Liver (tissue), 9 donors: ENCODE results near the gene PARP12. TPM values are rescaled to one million over a fixed set of nuclear protein-coding genes. Genes with fewer than 3 reads are reported as not detected.

Experiments
- DNase-seq: peaks from one replicate; pipeline ENCODE4 v3.0.0-alpha.2; 2017; ENCODE audit warnings: low spot score
- H3K27ac ChIP-seq, 2 donors: one replicate each; pipeline ENCODE4 v1.7.0; 2013; ENCODE audit warnings: inconsistent platforms in 2 of 2, low read length in 2 of 2, control low read depth in 1 of 2, low read depth in 1 of 2, mild to moderate bottlenecking in 1 of 2
- H3K27me3 ChIP-seq, 4 donors: one replicate each; pipeline versions ENCODE4 v1.6.1 to v1.7.0; 2013; ENCODE audit warnings: low read length in 3 of 4, inconsistent platforms in 1 of 4, mild to moderate bottlenecking in 1 of 4, moderate library complexity in 1 of 4; ENCODE audit not compliant: control insufficient read depth in 4 of 4, insufficient read depth in 4 of 4
- H3K36me3 ChIP-seq, 4 donors: one replicate each; pipeline versions ENCODE4 v1.6.1 to v1.7.0; 2013; ENCODE audit warnings: low read length in 3 of 4, mild to moderate bottlenecking in 3 of 4, low read depth in 1 of 4, moderate library complexity in 1 of 4; ENCODE audit not compliant: control insufficient read depth in 4 of 4, insufficient read depth in 3 of 4
- H3K4me1 ChIP-seq, 4 donors: one replicate each; pipeline versions ENCODE4 v1.6.1 to v1.7.0; 2013; ENCODE audit warnings: low read length in 3 of 4, mild to moderate bottlenecking in 3 of 4, moderate library complexity in 1 of 4; ENCODE audit not compliant: control insufficient read depth in 4 of 4, insufficient read depth in 4 of 4
- H3K4me3 ChIP-seq, 3 donors: one replicate each; pipeline versions ENCODE4 v1.6.1 to v1.7.0; 2013; ENCODE audit warnings: low read length in 3 of 3, control low read depth in 1 of 3, low read depth in 1 of 3, mild to moderate bottlenecking in 1 of 3
- H3K9ac ChIP-seq, 2 donors: one replicate each; pipeline ENCODE4 v1.7.0; 2013; ENCODE audit warnings: low read length in 2 of 2, mild to moderate bottlenecking in 2 of 2, moderate library complexity in 2 of 2, control low read depth in 1 of 2, low read depth in 1 of 2
- H3K9me3 ChIP-seq, 4 donors: one replicate each; pipeline versions ENCODE4 v1.6.1 to v1.7.0; 2013; ENCODE audit warnings: low read length in 3 of 4; ENCODE audit not compliant: control insufficient read depth in 4 of 4
- ATF3 ChIP-seq: IDR thresholded peaks from 2 replicates; pipeline ENCODE4 v1.6.1; 2016; ENCODE audit warnings: antibody characterized with exemption
- EGR1 ChIP-seq, 2 donors: IDR thresholded peaks; 2 replicates each; pipeline ENCODE4 v1.6.1; 2016 to 2018; ENCODE audit warnings: antibody characterized with exemption in 2 of 2, low read depth in 2 of 2
- FOXA1 ChIP-seq: IDR thresholded peaks from 2 replicates; pipeline ENCODE4 v1.6.1; 2016; ENCODE audit warnings: antibody characterized with exemption
- FOXA2 ChIP-seq: IDR thresholded peaks from 2 replicates; pipeline ENCODE4 v1.6.1; 2016; ENCODE audit warnings: antibody characterized with exemption
- HNF4A ChIP-seq, 2 donors: conservative IDR thresholded peaks; 2 replicates each; pipeline ENCODE4 v1.6.1; 2016; ENCODE audit warnings: antibody characterized with exemption in 2 of 2, mild to moderate bottlenecking in 2 of 2
- HNF4G ChIP-seq: IDR thresholded peaks from 2 replicates; pipeline ENCODE4 v1.6.1; 2016; ENCODE audit warnings: antibody characterized with exemption
- JUND ChIP-seq, 2 donors: IDR thresholded peaks; 2 replicates each; pipeline ENCODE4 v1.6.1; 2016; ENCODE audit warnings: antibody characterized with exemption in 2 of 2
- RAD21 ChIP-seq, 2 donors: IDR thresholded peaks; 2 replicates each; pipeline ENCODE4 v1.6.1; 2016; ENCODE audit warnings: antibody characterized with exemption in 2 of 2, mild to moderate bottlenecking in 2 of 2
- REST ChIP-seq: IDR thresholded peaks from 2 replicates; pipeline ENCODE4 v1.6.1; 2016; ENCODE audit warnings: antibody characterized with exemption, mild to moderate bottlenecking
- RXRA ChIP-seq, 2 donors: IDR thresholded peaks; 2 replicates each; pipeline ENCODE4 v1.6.1; 2017 to 2018; ENCODE audit warnings: antibody characterized with exemption in 2 of 2, mild to moderate bottlenecking in 1 of 2
- SP1 ChIP-seq: IDR thresholded peaks from 2 replicates; pipeline ENCODE4 v1.6.1; 2018; ENCODE audit warnings: antibody characterized with exemption, mild to moderate bottlenecking
- TAF1 ChIP-seq: conservative IDR thresholded peaks from 2 replicates; pipeline ENCODE4 v1.6.1; 2016; ENCODE audit warnings: antibody characterized with exemption, mild to moderate bottlenecking
- YY1 ChIP-seq: IDR thresholded peaks from 2 replicates; pipeline ENCODE4 v1.6.1; 2016; ENCODE audit warnings: antibody characterized with exemption, mild to moderate bottlenecking
- ZBTB33 ChIP-seq: IDR thresholded peaks from 2 replicates; pipeline ENCODE4 v1.6.1; 2016; ENCODE audit warnings: antibody characterized with exemption
- WGBS: extraction: QIAGEN DNeasy Blood & Tissue Kit; methylation state at CpG from one replicate; pipeline ENCODE4 v1.1.7; 2013; 5-methylcytosine and 5-hydroxymethylcytosine counted together
- polyA plus RNA-seq, 2 donors: library from polyadenylated mRNA; stranded (reverse) in 1 of 2; unstranded in 1 of 2; fragments of 200-250 nt in 1 of 2; fragments of >200 nt in 1 of 2; fragmentation: Nextera tagmentation in 1 of 2; extraction: Ambion mirVana in 1 of 2; gene quantifications; one replicate each; pipeline versions ENCODE4 v1.2.1 to v1.2.3, GENCODE V29; 2013 to 2015
- total RNA-seq, 2 donors: library from RNA; depleted of rRNA; stranded (reverse); fragments of >200 nt; gene quantifications; one replicate each; pipeline ENCODE4 v1.2.3, GENCODE V29; 2014
- donor health status: healthy.
- donor health status: healthy.
- donor health status: healthy.
- donor health status: healthy.
- donor health status: healthy.

PARP12 gene
- total and polyA plus RNA-seq, 4 donors: 13.3 to 32.7 (median 19.8) TPM

GRCh38 chr7:140022582-140023211 lies 40.1 kb downstream of the PARP12 start:
- WGBS: 79% methylated on average over 7 of the region's 7 CpGs
- no peaks in the 10 kb centered on the region for H3K27me3 ChIP-seq
- no peaks in the 10 kb centered on the region for H3K9me3 ChIP-seq
- peaks cover 0 to 7% (median 5%) of the 10 kb centered on the region in 4 donors for H3K4me1 ChIP-seq
- DNase-seq: no peak
- H3K27ac ChIP-seq: no peak overlapping the region
- H3K36me3 ChIP-seq: peaks cover 6 to 37% (median 11%) of the 10 kb centered on the region in 4 donors
- no peak for TF ChIP-seq TAF1
- TF ChIP-seq HNF4G: no peak
- peak in 1 of 2 donors; percentile 31 for TF ChIP-seq RXRA (IDR thresholded peaks at IDR 0.05)
- no peak for TF ChIP-seq SP1
- no peak for TF ChIP-seq YY1
- TF ChIP-seq REST: no peak
- TF ChIP-seq JUND (IDR thresholded peaks at IDR 0.05): no peak
- no peak for TF ChIP-seq FOXA1
- no peak for TF ChIP-seq EGR1 (IDR thresholded peaks at IDR 0.05; ENCODE audit: low read depth in 2 of 2)
- TF ChIP-seq ATF3: no peak
- peak in 1 of 2 donors; percentile 48 for TF ChIP-seq RAD21 (IDR thresholded peaks at IDR 0.05)
- peak in 1 of 2 donors; percentile 7 for TF ChIP-seq HNF4A (conservative IDR thresholded peaks at IDR 0.05)
- TF ChIP-seq FOXA2: peak; percentile 35
- no peak for TF ChIP-seq ZBTB33
- H3K4me3 ChIP-seq: no peak overlapping the region
- H3K9ac ChIP-seq: no peak overlapping the region

- Histone ChIP-seq H3K4me3 (no peak overlapping the region), H3K9ac (no peak overlapping the region), H3K36me3 (peaks cover 6 to 27% (median 9%) of the 10 kb centered on the region in 4 donors), H3K27ac (no peak overlapping the region), H3K9me3 (no peaks in the 10 kb centered on the region), H3K27me3 (no peaks in the 10 kb centered on the region), H3K4me1 (peaks cover 0 to 7% (median 5%) of the 10 kb centered on the region in 4 donors)
- TF ChIP-seq REST: no peak
- no peak for TF ChIP-seq TAF1
- no peak for DNase-seq
- 98% methylated on average over 8 of the region's 8 CpGs for WGBS
Observed at GRCh38 chr7:140021603-140022002, 41.1 kb downstream of the PARP12 start.
